Measurements from ENCODE around the gene APOC1.
"Not testable (repeated sequence)": the region's sequence is repeated elsewhere in the genome, so short reads cannot be mapped to it uniquely, and the experiment has no call there.

- TF ChIP-seq ZNF565 (CRISPR knock-in tag; conservative IDR thresholded peaks at IDR 0.05; ENCODE audit: low read depth); ZFP3 (CRISPR knock-in tag; IDR thresholded peaks at IDR 0.05); TOX (CRISPR knock-in tag; IDR thresholded peaks at IDR 0.05; ENCODE audit: borderline replicate concordance); BACH2 (CRISPR knock-in tag; IDR thresholded peaks at IDR 0.05; ENCODE audit: borderline replicate concordance); CSRNP3 (CRISPR knock-in tag; IDR thresholded peaks at IDR 0.05); ARNTL (CRISPR knock-in tag; IDR thresholded peaks at IDR 0.05; ENCODE audit: borderline replicate concordance, low read depth): not testable (repeated sequence)
Observed at GRCh38 chr19:44914433-44915206, at the start of gene APOC1.
